GM12891 (cell line): Measurements from ENCODE around the gene HUWE1.

Source experiments
- POLR2A ChIP-seq: IDR thresholded peaks from 2 replicates; pipeline ENCODE4 v1.6.1; 2011; ENCODE audit warnings: low read depth, low read length, control low read depth
- POLR2AphosphoS5 ChIP-seq: IDR thresholded peaks from 2 replicates; pipeline ENCODE4 v1.6.1; 2011; ENCODE audit warnings: low read depth, low read length, control low read depth
- SPI1 ChIP-seq: IDR thresholded peaks from 2 replicates; pipeline ENCODE4 v1.6.1; 2011; ENCODE audit warnings: low read depth, low read length, control low read depth
- TAF1 ChIP-seq: IDR thresholded peaks from 2 replicates; pipeline ENCODE4 v1.6.1; 2011; ENCODE audit warnings: low read depth, low read length, control low read depth

DNA sequence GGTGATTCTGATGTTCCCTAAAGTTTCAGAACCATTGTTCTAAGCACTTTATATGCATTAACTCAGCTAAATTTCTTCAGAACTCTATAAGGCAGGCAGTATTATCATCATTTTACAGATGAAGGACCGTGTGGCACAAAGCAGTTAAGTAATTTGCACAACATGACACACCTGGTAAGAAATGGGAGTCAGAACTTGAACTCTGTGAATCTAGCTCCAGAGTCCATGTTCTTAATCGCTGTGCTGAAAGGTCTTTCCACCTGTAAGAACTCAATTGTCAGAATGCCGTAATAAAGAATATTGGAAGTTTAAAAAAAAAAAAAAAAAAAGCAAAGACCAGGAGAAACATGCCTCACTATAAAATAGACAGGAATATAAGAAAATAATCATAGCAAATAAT, 9.2 kb downstream of the HUWE1 start:
- TF ChIP-seq POLR2A (no peak), POLR2AphosphoS5 (no peak), TAF1 (no peak), SPI1 (no peak)
